Coronary artery (tissue), 2 donors: Measurements from ENCODE around the gene MBD2.
A peak's percentile ranks its signal among the peaks of the same experiment; 100 is the strongest.
"Not testable (repeated sequence)": the region's sequence is repeated elsewhere in the genome, so short reads cannot be mapped to it uniquely, and the experiment has no call there.

ENCODE experiments used
- DNase-seq: peaks from one replicate; pipeline ENCODE4 v3.0.0-alpha.2; 2017; ENCODE audit warnings: low spot score
- H3K27ac ChIP-seq, 2 donors: fragments of 200-600 bp; sonication (generic); one replicate each; pipeline ENCODE4 v1.5.1; 2016 to 2019
- H3K4me3 ChIP-seq: fragments of 200-600 bp; sonication (generic); 2 replicates; pipeline ENCODE4 v1.5.1; 2016; ENCODE audit warnings: mild to moderate bottlenecking, moderate library complexity
- CTCF ChIP-seq: fragments of 200-600 bp; sonication (generic); IDR thresholded peaks from one replicate; pipeline ENCODE4 v1.5.1; 2019; ENCODE audit warnings: antibody characterized with exemption

MBD2 gene

GRCh38 chr18:54260396-54261072, 36.1 kb upstream of the MBD2 start:
- Histone ChIP-seq H3K27ac (peak overlapping the region in 1 of 2 donors; percentile 69), H3K4me3 (no peak overlapping the region)
- DNase-seq = no peak
- no peak for TF ChIP-seq CTCF

GRCh38 chr18:54257818-54258217, 33.3 kb upstream of the MBD2 start:
- not testable (repeated sequence) for DNase-seq
- H3K27ac ChIP-seq = peak overlapping the region in 1 of 2 donors; percentile 23

GRCh38 chr18:54257015-54257414, 32.5 kb upstream of the MBD2 start:
- no peak for TF ChIP-seq CTCF
- no peak for DNase-seq
- H3K4me3 ChIP-seq = no peak overlapping the region
- H3K27ac ChIP-seq = peak overlapping the region in 1 of 2 donors; percentile 51

More at GRCh38 chr18:54257818-54258217, 33.3 kb upstream of the MBD2 start:
- not testable (repeated sequence) for H3K4me3 ChIP-seq

- TF ChIP-seq CTCF = no peak
- DNase-seq = no peak
- Histone ChIP-seq H3K27ac (peak overlapping the region in 1 of 2 donors; percentile 17), H3K4me3 (no peak overlapping the region)
Observed at GRCh38 chr18:54255141-54255540, 30.7 kb upstream of the MBD2 start.

GRCh38 chr18:54254265-54254758, 29.8 kb upstream of the MBD2 start:
- peak overlapping the region in 1 of 2 donors; percentile 18 for H3K27ac ChIP-seq
- no peak for TF ChIP-seq CTCF
- peak overlapping the region; percentile 0 for H3K4me3 ChIP-seq
- no peak for DNase-seq

GRCh38 chr18:54251606-54252390, 27.3 kb upstream of the MBD2 start:
- H3K4me3 ChIP-seq = no peak overlapping the region
- no peak for TF ChIP-seq CTCF
- H3K27ac ChIP-seq = peak overlapping the region; percentile 23 to 84
- DNase-seq = no peak

GRCh38 chr18:54250846-54251261, 26.4 kb upstream of the MBD2 start:
- Histone ChIP-seq H3K4me3 (no peak overlapping the region), H3K27ac (peak overlapping the region; percentile 23 to 84)
- TF ChIP-seq CTCF = no peak
- no peak for DNase-seq
